ENCODE data around the gene ZXDC. TPM values are rescaled to one million over a fixed set of nuclear protein-coding genes. Genes with fewer than 3 reads are reported as not detected.

The ZXDC gene
- total and polyA plus RNA-seq, 2 donors (not counting 1 experiment from before 2014, with no cell fraction given), result 38.9 to 70.9 TPM

DNA sequence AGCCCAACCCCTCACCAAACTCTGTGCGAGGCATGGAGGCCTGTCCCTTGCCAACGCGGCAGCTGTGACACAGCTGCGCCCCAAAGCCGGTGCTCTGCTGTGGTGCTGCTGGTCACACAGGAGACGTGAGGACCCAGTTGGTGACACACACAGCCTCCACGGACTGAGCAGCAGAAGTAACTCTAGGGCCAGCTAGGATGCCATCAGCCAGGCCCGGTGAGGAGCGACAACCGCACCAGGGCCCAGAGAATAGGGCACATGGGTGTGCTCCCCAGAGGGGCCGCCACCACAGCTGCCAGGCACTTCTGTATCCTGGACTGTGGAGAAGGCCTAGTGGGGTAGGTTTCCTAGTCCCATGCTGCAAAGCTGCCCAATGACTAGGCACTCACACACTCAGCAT, 10.7 kb downstream of the ZXDC start:
- no peak overlapping the region for H3K4me2 ChIP-seq (replicated peaks; ENCODE audit: low read depth, low read length, poor library complexity, severe bottlenecking)
- H3K4me1 Mint-ChIP-seq, result peaks cover 6% of the 10 kb centered on the region
- no peak overlapping the region for H3K9ac ChIP-seq (ENCODE audit: low read length)
- TF ChIP-seq EZH2 (IDR thresholded peaks at IDR 0.05; ENCODE audit: borderline replicate concordance, insufficient read depth, low read depth, low read length, poor library complexity, severe bottlenecking) (no peak), CTCF (IDR thresholded peaks at IDR 0.05) (no peak)
- H3K36me3 ChIP-seq (replicated peaks in 1 of 2; ENCODE audit: control extremely low read depth in 1 of 2, control insufficient read depth in 1 of 2, extremely low read depth in 1 of 2, insufficient read depth in 2 of 2, low read length in 1 of 2), result peaks cover 29 to 93% of the 10 kb centered on the region in 2 experiments
- no peak overlapping the region for H3K4me3 ChIP-seq (ENCODE audit: control extremely low read depth in 1 of 5, extremely low read depth in 1 of 5, insufficient read depth in 1 of 5, low read depth in 2 of 5, low read length in 4 of 5)
- ATAC-seq (ENCODE audit: low read depth) (no peak), DNase-seq (no peak)
- intact Hi-C loops (cut with micrococcal nuclease), result no loop called here
- no peak overlapping the region for H3K4me3 Mint-ChIP-seq
- H3K4me1 ChIP-seq (ENCODE audit: control insufficient read depth in 2 of 2, insufficient read depth in 2 of 2, low read length in 2 of 2), result no peaks in the 10 kb centered on the region
- no peak overlapping the region for H3K27ac ChIP-seq (ENCODE audit: low read length in 2 of 2)
- H3K27ac Mint-ChIP-seq, result no peak overlapping the region
- H3K9me3 ChIP-seq (ENCODE audit: control extremely low read depth in 1 of 3, control insufficient read depth in 2 of 3, insufficient read depth in 1 of 3, low read length in 2 of 3), result no peaks in the 10 kb centered on the region
- peaks cover 92% of the 10 kb centered on the region for H4K20me1 ChIP-seq (ENCODE audit: control insufficient read depth, insufficient read depth, low read length, poor library complexity, severe bottlenecking)
- H3K27me3 ChIP-seq (replicated peaks in 1 of 4; ENCODE audit: control extremely low read depth in 1 of 4, control insufficient read depth in 3 of 4, insufficient read depth in 4 of 4, low read length in 3 of 4), result no peaks in the 10 kb centered on the region
- H3K79me2 ChIP-seq (ENCODE audit: control insufficient read depth, insufficient read depth, low read length), result peaks cover 54% of the 10 kb centered on the region
- H3K9me3 Mint-ChIP-seq (ENCODE audit: insufficient read depth), result no peaks in the 10 kb centered on the region
- H2AFZ ChIP-seq (ENCODE audit: insufficient read depth, low read depth, low read length, poor library complexity, severe bottlenecking), result no peak overlapping the region
- WGBS (ENCODE audit: insufficient coverage), result 98% methylated on average over 10 of the region's 11 CpGs
- H3K27me3 Mint-ChIP-seq, result no peaks in the 10 kb centered on the region
- ChIA-PET CTCF (no interaction called here), POLR2A (no interaction called here)

GRCh38 chr3:126464494-126464893, 11.2 kb downstream of the ZXDC start:
- H3K4me3 Mint-ChIP-seq, result no peak overlapping the region
- POLR2A ChIA-PET, result no interaction called here

More at GRCh38 chr3:126464494-126464893, 11.2 kb downstream of the ZXDC start:
- Histone ChIP-seq H3K4me3 (ENCODE audit: control extremely low read depth in 1 of 5, extremely low read depth in 1 of 5, insufficient read depth in 1 of 5, low read depth in 2 of 5, low read length in 4 of 5) (no peak overlapping the region), H3K9me3 (ENCODE audit: control extremely low read depth in 1 of 3, control insufficient read depth in 2 of 3, insufficient read depth in 1 of 3, low read length in 2 of 3) (no peaks in the 10 kb centered on the region), H3K4me1 (ENCODE audit: control insufficient read depth in 2 of 2, insufficient read depth in 2 of 2, low read length in 2 of 2) (no peaks in the 10 kb centered on the region), H3K27ac (ENCODE audit: low read length in 2 of 2) (no peak overlapping the region), H4K20me1 (ENCODE audit: control insufficient read depth, insufficient read depth, low read length, poor library complexity, severe bottlenecking) (peaks cover 92% of the 10 kb centered on the region), H3K79me2 (ENCODE audit: control insufficient read depth, insufficient read depth, low read length) (peaks cover 54% of the 10 kb centered on the region), H3K27me3 (replicated peaks in 1 of 4; ENCODE audit: control extremely low read depth in 1 of 4, control insufficient read depth in 3 of 4, insufficient read depth in 4 of 4, low read length in 3 of 4) (no peaks in the 10 kb centered on the region), H3K4me2 (replicated peaks; ENCODE audit: low read depth, low read length, poor library complexity, severe bottlenecking) (no peak overlapping the region), H3K9ac (ENCODE audit: low read length) (no peak overlapping the region), H2AFZ (ENCODE audit: insufficient read depth, low read depth, low read length, poor library complexity, severe bottlenecking) (no peak overlapping the region), H3K36me3 (replicated peaks in 1 of 2; ENCODE audit: control extremely low read depth in 1 of 2, control insufficient read depth in 1 of 2, extremely low read depth in 1 of 2, insufficient read depth in 2 of 2, low read length in 1 of 2) (peaks cover 29 to 93% of the 10 kb centered on the region in 2 experiments)
- Mint-ChIP-seq H3K27ac (no peak overlapping the region), H3K4me1 (peaks cover 6% of the 10 kb centered on the region), H3K27me3 (no peaks in the 10 kb centered on the region), H3K9me3 (ENCODE audit: insufficient read depth) (no peaks in the 10 kb centered on the region)
- ATAC-seq (ENCODE audit: low read depth) (no peak), DNase-seq (no peak)
- CTCF ChIA-PET, result no interaction called here
- WGBS (ENCODE audit: insufficient coverage), result 75% methylated on average over 4 of the region's 4 CpGs
- TF ChIP-seq EZH2 (IDR thresholded peaks at IDR 0.05; ENCODE audit: borderline replicate concordance, insufficient read depth, low read depth, low read length, poor library complexity, severe bottlenecking), result no peak
- no peak for TF ChIP-seq CTCF (IDR thresholded peaks at IDR 0.05)
- intact Hi-C loops (cut with micrococcal nuclease), result no loop called here
